Measurements from ENCODE around the gene PAQR6.

Gene PAQR6

GRCh38 chr1:156198831-156199349 lies 49.0 kb downstream of the PAQR6 start:
- in situ Hi-C loops (cut with MboI; ENCODE audit: low sequenced_read_pairs), result no loop called here

DNA sequence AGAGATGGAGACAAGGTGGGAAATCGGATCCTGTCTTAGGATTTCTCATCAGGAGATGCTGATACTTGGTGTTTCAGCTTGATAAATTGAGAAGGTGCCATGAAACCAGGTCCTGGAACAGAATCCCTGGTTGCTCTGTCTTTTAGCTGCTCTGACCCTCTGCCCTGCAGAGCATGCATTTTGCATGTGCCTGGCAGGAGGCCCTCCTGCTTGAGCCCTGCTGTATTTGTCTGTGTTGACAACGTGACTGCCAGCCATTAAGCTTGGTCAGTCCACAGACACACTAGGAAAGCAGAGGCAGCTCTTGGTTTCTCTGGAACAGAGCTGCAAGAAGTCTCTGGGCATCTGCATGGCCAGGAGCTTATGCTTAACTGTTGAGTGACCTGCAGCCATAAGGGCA lies 51.4 kb downstream of the PAQR6 start:
- in situ Hi-C loops (cut with MboI; ENCODE audit: low sequenced_read_pairs), result no loop called here

GRCh38 chr1:156195853-156196252 lies 52.0 kb downstream of the PAQR6 start:
- in situ Hi-C loops (cut with MboI; ENCODE audit: low sequenced_read_pairs), result no loop called here

GRCh38 chr1:156194300-156194652 lies 53.6 kb downstream of the PAQR6 start:
- in situ Hi-C loops (cut with MboI; ENCODE audit: low sequenced_read_pairs), result no loop called here

DNA sequence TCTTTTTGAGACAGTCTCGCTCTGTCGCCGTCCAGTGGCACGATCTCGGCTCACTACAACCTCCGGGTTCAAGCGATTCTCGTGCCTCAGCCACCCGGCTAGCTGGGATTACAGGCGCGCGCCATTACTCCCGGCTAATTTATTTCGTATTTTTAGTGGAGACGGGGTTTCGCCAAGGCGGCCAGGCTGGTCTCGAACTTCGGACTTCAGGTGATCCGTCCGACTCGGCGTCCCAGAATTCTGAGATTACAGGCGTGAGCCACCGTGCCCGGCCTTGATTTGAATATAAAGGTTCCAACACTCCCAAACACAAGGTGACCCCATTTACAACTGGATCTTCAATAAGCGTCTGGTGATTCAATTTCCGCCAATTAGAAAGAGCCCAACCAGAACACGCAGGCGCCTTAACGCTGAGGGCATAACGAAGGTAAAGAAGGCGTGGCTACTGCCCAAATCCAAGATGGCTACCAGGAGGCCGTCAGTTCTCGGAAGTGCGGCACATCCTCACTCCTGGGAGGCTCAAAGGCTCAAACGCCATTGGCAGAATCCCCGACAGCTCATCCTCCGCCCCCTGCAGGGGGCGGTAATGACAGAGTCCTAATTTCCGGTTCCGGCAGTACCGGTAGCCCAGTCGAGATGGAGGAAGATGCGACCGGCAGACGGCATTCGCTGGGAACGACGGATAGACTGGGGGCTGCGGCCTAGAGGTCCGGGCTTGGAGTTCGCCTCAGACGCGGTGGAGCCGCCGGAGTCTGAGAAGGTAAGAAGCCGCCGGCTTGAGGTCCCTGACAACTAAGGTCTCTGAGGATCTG lies 54.2 kb downstream of the PAQR6 start, which contains the start of gene SLC25A44:
SLC25A44 (plus strand) TSS at position 617 of the 812 bp plus-strand sequence. CDS start 5,744 bp downstream, outside the sequence.
- in situ Hi-C loops (cut with MboI; ENCODE audit: low sequenced_read_pairs), result no loop called here

All from HL-60/S4 treated with retinoic acid at 250 ng/mL for 4 days and 3 days (cell line).